ENCODE measurements around the gene RFNG.

RFNG gene

DNA sequence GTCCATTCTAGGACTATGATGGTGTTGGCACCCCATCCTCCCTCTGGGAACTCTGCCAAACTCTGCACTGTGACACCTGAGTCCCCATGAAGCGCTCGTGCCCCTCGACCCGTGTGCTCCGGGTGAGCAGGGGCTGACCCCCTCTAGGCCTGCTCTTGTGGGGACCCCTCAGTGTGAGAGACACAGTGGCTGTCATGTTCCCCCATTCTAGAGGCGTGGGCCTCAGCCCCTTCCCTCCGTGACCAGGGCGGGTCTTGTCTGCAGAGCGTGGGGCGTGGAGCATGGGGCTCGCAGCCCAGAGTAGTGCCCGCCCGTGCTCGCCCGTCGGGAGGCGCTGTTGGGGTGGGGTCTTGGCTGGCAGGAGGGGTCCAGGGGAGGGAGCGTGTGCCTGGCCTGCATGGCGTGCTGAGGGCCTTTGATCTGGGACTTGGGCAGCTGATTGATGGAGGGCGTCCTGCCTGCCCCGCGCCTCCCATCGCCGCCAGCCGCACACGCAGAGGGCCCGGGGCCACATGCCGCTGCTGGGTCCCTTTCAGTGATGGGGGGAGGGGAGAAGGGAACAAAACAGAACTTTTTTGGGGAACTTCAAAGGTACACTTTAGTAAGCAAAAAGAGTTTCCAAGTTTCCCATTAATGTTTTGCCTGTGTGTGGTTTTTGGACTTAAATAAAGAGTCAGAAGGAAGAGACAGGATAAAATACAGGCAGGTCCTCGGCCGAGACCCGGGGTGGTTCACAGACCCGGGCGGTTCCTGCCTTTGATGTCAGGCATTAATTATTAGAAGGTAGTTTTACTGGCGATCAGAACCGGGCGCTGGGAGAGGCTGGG, 51.4 kb downstream of the RFNG start:
- no peak for DNase-seq (ENCODE audit: low read depth in 2 of 2)

DNA sequence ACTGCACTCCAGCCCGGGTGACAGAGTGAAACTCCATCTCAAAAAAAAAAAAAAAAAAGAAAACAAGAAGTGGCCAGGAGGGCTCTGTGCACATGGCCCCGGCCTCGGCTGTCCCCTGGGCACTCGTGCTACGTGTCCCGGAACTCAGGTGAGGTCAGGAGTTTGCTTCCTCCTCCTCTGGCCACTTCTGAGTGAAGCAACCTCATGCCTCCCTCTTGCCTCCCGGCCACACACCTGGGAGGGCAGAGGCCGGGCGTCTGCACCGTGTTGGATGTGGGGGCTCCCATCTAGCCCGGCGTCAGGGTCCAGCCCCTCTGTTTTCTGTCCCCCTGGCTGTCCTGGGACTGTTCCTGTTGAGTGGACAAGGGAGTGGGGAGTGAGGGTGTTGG, 52.0 kb downstream of the RFNG start:
- no peak for DNase-seq (ENCODE audit: low read depth in 2 of 2)

DNA sequence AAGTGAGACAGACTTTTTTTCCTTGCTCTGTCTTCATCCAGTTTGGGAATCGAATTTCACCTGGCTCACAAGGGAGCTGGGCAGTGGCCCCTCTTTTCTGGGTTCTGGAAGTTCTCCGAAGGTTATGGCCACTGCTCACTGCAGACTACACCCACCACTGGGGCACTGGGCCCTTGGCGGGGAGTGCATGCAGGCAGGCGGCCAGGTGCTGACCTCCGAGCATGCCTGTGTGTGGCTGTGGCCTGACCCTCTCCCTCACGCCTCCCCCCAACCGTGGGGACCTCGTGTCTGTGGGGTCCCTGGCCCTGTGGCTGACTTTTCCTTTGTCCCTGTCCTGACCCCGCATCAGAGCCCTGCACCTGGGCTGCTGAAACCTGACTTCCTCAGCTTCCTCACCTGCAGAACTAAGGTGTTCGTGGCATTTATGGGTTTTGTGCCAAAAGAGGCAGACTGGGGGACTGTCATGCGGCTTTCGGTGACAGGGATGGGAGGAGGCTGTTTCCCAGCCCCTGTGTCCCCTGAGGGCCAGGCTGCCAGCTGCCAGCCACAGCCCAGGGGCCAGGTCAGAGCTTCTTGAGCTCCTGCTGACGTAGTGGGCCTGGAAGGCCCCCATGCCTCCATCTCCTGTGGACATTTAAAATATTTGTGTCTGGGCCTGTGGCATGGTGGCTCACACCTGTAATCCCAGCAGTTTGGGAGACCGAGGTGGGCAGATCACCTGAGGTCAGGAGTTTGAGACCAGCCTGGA, 52.7 kb downstream of the RFNG start:
- DNase-seq (ENCODE audit: low read depth in 2 of 2): no peak

DNA sequence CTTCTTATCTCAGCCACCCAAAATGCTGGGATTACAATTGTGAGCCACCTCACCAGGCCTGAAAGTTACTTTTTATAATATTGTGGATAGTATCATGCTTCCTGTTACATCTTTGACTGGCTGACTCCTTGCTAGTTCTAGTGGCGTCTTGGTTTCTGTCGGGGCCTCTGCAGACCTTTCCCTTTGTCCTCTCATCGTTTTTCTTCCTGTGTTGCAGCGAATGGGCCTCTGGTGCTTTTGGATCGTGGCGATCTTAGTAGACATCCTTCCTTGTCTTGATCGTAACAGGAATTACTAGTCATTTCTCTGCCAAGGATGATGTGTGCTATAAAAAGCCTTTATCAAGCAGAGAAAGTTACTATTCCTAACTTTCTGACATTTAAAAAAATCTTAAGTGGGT, 53.4 kb downstream of the RFNG start:
- DNase-seq (ENCODE audit: low read depth in 2 of 2): no peak

Measured in stimulated activated CD8-positive, alpha-beta memory T cell treated with anti-CD3 and anti-CD28 coated beads, Interleukin-15, amount 100 ng/mL, for 48 hours (primary cell).